Spinal cord (tissue), 10 donors: ENCODE measurements around the gene SLC37A1. TPM values are rescaled to one million over a fixed set of nuclear protein-coding genes. Genes with fewer than 3 reads are reported as not detected.

Experiments used
- DNase-seq, 6 donors: peaks; one replicate each; pipeline versions ENCODE4 v3.0.0 to v3.0.0-alpha.2; 2013 to 2015; ENCODE audit warnings: low spot score in 6 of 6, low read depth in 4 of 6
- H3K27ac ChIP-seq: one replicate; pipeline ENCODE4 v1.5.1; 2013; ENCODE audit warnings: low read depth, low read length, control low read depth
- H3K27me3 ChIP-seq: one replicate; pipeline ENCODE4 v1.6.1; 2013; ENCODE audit warnings: low read length; ENCODE audit not compliant: control insufficient read depth, insufficient read depth
- H3K36me3 ChIP-seq: one replicate; pipeline ENCODE4 v1.6.1; 2013; ENCODE audit warnings: low read length; ENCODE audit not compliant: control insufficient read depth, insufficient read depth
- H3K4me1 ChIP-seq: one replicate; pipeline ENCODE4 v1.6.1; 2013; ENCODE audit warnings: low read length; ENCODE audit not compliant: control insufficient read depth, insufficient read depth
- H3K4me3 ChIP-seq: one replicate; pipeline ENCODE4 v1.5.1; 2013; ENCODE audit warnings: low read depth, low read length, control low read depth
- H3K9me3 ChIP-seq: one replicate; pipeline ENCODE4 v1.6.1; 2013; ENCODE audit warnings: low read length; ENCODE audit not compliant: control insufficient read depth, insufficient read depth
- WGBS: methylation state at CpG from one replicate; pipeline ENCODE4 v1.1.5; 2013; ENCODE audit warnings: missing lambda C conversion rate; ENCODE audit not compliant: insufficient coverage; 5-methylcytosine and 5-hydroxymethylcytosine counted together
- polyA plus RNA-seq, 2 donors: library from polyadenylated mRNA; unstranded; fragments of 120-200 nt; gene quantifications; one replicate each; pipeline ENCODE4 v1.2.1, GENCODE V29; 2013; ENCODE audit not compliant: insufficient read length in 2 of 2
- total RNA-seq, 2 donors: library from RNA; depleted of rRNA in 1 of 2; stranded (reverse); fragments of 120-200 nt in 1 of 2; fragments of >200 nt in 1 of 2; gene quantifications; one replicate each; pipeline versions ENCODE4 v1.2.3 to v1.2.4, GENCODE V29; 2013 to 2014
- donor health status: healthy.

The SLC37A1 gene
- total and polyA plus RNA-seq, 4 donors = 8.4 to 32.3 (median 22.5) TPM

GRCh38 chr21:42561762-42562650 lies 48.4 kb downstream of the SLC37A1 start:
- WGBS = 78% methylated on average over 23 of the region's 23 CpGs
- no peak for DNase-seq
- H3K36me3 ChIP-seq = peaks cover 80% of the 10 kb centered on the region
- no peak overlapping the region for H3K4me3 ChIP-seq
- H3K4me1 ChIP-seq = peaks cover 15% of the 10 kb centered on the region
- no peaks in the 10 kb centered on the region for H3K9me3 ChIP-seq
- no peaks in the 10 kb centered on the region for H3K27me3 ChIP-seq
- no peak overlapping the region for H3K27ac ChIP-seq

- 78% methylated on average over 8 of the region's 8 CpGs for WGBS
- Histone ChIP-seq H3K27me3 (no peaks in the 10 kb centered on the region), H3K27ac (no peak overlapping the region), H3K4me1 (peaks cover 15% of the 10 kb centered on the region), H3K9me3 (no peaks in the 10 kb centered on the region), H3K4me3 (no peak overlapping the region), H3K36me3 (peaks cover 80% of the 10 kb centered on the region)
- DNase-seq = no peak
Measured at GRCh38 chr21:42562816-42563215, 49.2 kb downstream of the SLC37A1 start.

- Histone ChIP-seq H3K36me3 (peaks cover 82% of the 10 kb centered on the region), H3K27ac (no peak overlapping the region), H3K27me3 (no peaks in the 10 kb centered on the region), H3K4me3 (no peak overlapping the region), H3K4me1 (peaks cover 15% of the 10 kb centered on the region), H3K9me3 (no peaks in the 10 kb centered on the region)
- WGBS = 63% methylated on average over 8 of the region's 10 CpGs
- DNase-seq = no peak
Measured at GRCh38 chr21:42563261-42563660, 49.6 kb downstream of the SLC37A1 start.

- Histone ChIP-seq H3K36me3 (peaks cover 82% of the 10 kb centered on the region), H3K9me3 (no peaks in the 10 kb centered on the region), H3K27me3 (no peaks in the 10 kb centered on the region), H3K27ac (no peak overlapping the region), H3K4me1 (peaks cover 15% of the 10 kb centered on the region), H3K4me3 (no peak overlapping the region)
- peak in 1 of 6 donors; percentile 76 for DNase-seq
- 81% methylated on average over 12 of the region's 14 CpGs for WGBS
Measured at GRCh38 chr21:42563686-42564085, 50.0 kb downstream of the SLC37A1 start.

- Histone ChIP-seq H3K4me3 (no peak overlapping the region), H3K27me3 (no peaks in the 10 kb centered on the region), H3K4me1 (peaks cover 16% of the 10 kb centered on the region), H3K9me3 (no peaks in the 10 kb centered on the region), H3K36me3 (peaks cover 83% of the 10 kb centered on the region), H3K27ac (no peak overlapping the region)
- 84% methylated on average over 16 of the region's 17 CpGs for WGBS
- no peak for DNase-seq
Measured at GRCh38 chr21:42564561-42564971, 50.9 kb downstream of the SLC37A1 start.

- Histone ChIP-seq H3K27ac (no peak overlapping the region), H3K36me3 (peaks cover 84% of the 10 kb centered on the region), H3K27me3 (no peaks in the 10 kb centered on the region), H3K4me3 (no peak overlapping the region), H3K9me3 (no peaks in the 10 kb centered on the region), H3K4me1 (peaks cover 23% of the 10 kb centered on the region)
- DNase-seq = peak in 2 of 6 donors; percentile 45 to 59
- WGBS = 64% methylated on average over 16 of the region's 16 CpGs
Measured at GRCh38 chr21:42565206-42565810, 51.7 kb downstream of the SLC37A1 start.

GRCh38 chr21:42565886-42566523 lies 52.4 kb downstream of the SLC37A1 start:
- no peak overlapping the region for H3K4me3 ChIP-seq
- peaks cover 81% of the 10 kb centered on the region for H3K36me3 ChIP-seq
- H3K27me3 ChIP-seq = no peaks in the 10 kb centered on the region
- peaks cover 30% of the 10 kb centered on the region for H3K4me1 ChIP-seq
- no peak overlapping the region for H3K27ac ChIP-seq
- no peaks in the 10 kb centered on the region for H3K9me3 ChIP-seq
- no peak for DNase-seq
- 96% methylated on average over 12 of the region's 13 CpGs for WGBS

- no peaks in the 10 kb centered on the region for H3K9me3 ChIP-seq
- H3K27me3 ChIP-seq = no peaks in the 10 kb centered on the region
- no peak overlapping the region for H3K27ac ChIP-seq
- H3K36me3 ChIP-seq = peaks cover 81% of the 10 kb centered on the region
- H3K4me1 ChIP-seq = peaks cover 37% of the 10 kb centered on the region
- 86% methylated on average over 16 of the region's 16 CpGs for WGBS
- H3K4me3 ChIP-seq = no peak overlapping the region
- no peak for DNase-seq
Measured at GRCh38 chr21:42566524-42567213, 53.0 kb downstream of the SLC37A1 start.

GRCh38 chr21:42567214-42567555 lies 53.5 kb downstream of the SLC37A1 start:
- Histone ChIP-seq H3K27me3 (no peaks in the 10 kb centered on the region), H3K4me3 (no peak overlapping the region), H3K4me1 (peaks cover 39% of the 10 kb centered on the region), H3K27ac (no peak overlapping the region), H3K36me3 (peaks cover 79% of the 10 kb centered on the region), H3K9me3 (no peaks in the 10 kb centered on the region)
- 94% methylated on average over 9 of the region's 10 CpGs for WGBS
- DNase-seq = no peak
